ENCODE measurements around the gene RCOR1.

Gene RCOR1

DNA sequence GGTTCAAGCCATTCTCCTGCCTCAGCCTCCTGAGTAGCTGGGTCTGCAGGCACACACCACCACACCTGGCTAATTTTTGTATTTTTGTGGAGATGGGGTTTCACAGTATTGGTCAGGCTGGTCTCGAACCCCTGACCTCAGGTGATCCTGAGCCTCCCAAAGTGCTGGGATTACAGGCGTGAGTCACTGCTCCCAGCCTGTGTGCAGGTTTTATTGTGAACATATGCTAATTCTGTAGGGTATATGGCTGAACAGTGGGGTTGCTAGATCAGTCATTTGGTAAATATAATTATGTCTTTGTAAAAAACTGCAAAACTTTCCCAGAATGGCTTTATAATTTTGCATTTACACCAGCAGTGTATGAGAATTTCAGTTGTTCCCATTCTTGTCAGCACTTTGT lies 85.9 kb downstream of the RCOR1 start:
- TF ChIP-seq, protein P1, sequence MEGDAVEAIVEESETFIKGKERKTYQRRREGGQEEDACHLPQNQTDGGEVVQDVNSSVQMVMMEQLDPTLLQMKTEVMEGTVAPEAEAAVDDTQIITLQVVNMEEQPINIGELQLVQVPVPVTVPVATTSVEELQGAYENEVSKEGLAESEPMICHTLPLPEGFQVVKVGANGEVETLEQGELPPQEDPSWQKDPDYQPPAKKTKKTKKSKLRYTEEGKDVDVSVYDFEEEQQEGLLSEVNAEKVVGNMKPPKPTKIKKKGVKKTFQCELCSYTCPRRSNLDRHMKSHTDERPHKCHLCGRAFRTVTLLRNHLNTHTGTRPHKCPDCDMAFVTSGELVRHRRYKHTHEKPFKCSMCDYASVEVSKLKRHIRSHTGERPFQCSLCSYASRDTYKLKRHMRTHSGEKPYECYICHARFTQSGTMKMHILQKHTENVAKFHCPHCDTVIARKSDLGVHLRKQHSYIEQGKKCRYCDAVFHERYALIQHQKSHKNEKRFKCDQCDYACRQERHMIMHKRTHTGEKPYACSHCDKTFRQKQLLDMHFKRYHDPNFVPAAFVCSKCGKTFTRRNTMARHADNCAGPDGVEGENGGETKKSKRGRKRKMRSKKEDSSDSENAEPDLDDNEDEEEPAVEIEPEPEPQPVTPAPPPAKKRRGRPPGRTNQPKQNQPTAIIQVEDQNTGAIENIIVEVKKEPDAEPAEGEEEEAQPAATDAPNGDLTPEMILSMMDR (IDR thresholded peaks at IDR 0.05; ENCODE audit: low read length, missing control alignments): no peak
- H3K4me3 ChIP-seq (replicated peaks; ENCODE audit: low read depth, low read length): no peak overlapping the region
- no peak for DNase-seq (ENCODE audit: low read depth)

DNA sequence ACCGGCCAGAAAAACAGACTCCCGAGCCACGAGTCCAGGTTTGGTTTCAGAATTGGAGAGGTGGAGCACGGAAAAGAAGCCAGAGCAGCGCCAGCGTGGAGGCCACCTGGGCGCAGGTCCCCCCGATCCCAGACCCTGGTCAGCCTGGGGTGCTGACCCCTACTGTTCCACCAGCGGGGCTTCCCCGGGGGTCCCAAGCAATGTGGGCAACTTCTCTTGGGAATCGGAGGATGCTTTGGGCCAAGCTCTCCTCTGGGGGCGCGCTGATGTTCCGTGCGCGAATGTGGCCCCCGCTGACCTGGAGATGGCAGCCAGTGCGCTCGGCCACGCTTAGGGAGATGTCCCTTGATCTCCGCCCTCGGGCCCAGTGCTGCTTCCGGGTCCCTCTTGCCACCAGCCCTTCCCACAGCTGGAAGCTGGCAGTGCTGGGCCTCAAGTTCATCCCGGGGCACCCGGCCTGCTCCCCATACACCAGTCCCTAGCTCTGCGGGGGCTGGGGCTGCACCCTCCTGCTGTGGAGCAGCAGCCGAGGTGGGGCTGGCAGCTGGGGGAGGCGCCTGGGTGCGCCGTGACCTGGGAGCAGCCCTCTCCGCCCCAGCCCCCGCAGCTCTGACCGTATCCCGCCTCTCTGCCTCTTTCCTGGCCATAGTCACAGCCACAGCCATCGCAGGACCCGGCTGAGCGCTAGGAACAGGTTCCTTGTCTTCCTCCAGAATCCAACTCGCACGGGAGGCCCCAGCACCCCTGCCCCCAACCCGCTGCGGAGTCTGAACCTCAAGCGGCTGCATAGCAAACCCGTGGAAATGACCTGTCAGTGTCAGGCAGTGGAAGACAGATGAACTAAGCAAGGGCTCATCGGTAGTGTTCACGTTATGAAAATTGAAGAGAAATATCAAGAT lies 91.2 kb downstream of the RCOR1 start:
- TF ChIP-seq, protein P1 (IDR thresholded peaks at IDR 0.05; ENCODE audit: low read length, missing control alignments): no peak
- DNase-seq (ENCODE audit: low read depth): no peak
- no peak overlapping the region for H3K4me3 ChIP-seq (replicated peaks; ENCODE audit: low read depth, low read length)

DNA sequence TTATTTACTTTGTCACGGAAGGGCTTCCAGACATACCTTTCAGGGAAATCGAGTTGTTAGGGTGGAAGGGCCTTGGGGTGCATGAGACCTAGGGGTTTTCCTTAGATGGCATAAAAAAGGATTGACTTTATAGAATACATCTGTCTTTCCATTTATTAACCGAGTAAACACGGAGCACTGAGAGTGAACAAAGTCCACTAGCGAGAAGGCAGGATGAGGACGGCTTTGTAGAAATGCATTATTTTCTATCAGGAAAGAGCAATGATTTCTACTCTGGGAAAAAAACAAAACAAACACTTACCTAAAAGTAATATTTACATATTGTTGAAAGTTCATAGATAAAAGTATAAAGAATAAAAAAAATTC lies 91.8 kb downstream of the RCOR1 start:
- no peak for DNase-seq (ENCODE audit: low read depth)
- H3K4me3 ChIP-seq (replicated peaks; ENCODE audit: low read depth, low read length): no peak overlapping the region

DNA sequence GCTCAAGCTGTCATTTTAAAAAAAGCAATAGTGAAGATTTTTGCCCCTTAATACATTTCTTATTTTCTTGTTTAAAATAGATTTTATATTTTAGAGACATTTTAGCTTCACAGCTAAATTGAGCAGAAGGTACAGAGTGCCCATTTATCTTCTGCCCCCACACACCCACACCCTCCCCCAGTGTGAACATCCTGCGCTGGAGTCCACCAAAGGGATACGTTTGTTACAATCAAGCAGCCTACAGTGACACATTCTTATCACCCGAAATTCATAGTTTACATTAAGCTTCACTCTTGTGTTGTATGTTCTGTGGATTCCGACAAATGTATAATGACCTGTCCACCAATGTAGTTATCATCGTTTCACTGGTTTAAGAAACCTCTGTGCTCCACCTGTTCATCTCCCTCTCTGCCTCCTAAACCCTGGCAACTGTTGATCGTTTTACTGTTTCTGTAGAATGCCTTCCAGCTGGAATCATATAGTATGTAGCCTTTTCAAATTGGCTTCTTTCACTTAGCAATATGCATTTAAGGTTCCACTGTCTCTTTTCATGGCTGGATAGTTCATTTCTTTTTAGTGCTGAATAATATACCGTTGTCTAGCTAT lies 93.8 kb downstream of the RCOR1 start:
- DNase-seq (ENCODE audit: low read depth): no peak
- TF ChIP-seq, protein P1 (IDR thresholded peaks at IDR 0.05; ENCODE audit: low read length, missing control alignments): no peak
- no peak overlapping the region for H3K4me3 ChIP-seq (replicated peaks; ENCODE audit: low read depth, low read length)

More for the DNA sequence above, 91.8 kb downstream of the RCOR1 start:
- TF ChIP-seq, protein P1 (IDR thresholded peaks at IDR 0.05; ENCODE audit: low read length, missing control alignments): no peak

DNA sequence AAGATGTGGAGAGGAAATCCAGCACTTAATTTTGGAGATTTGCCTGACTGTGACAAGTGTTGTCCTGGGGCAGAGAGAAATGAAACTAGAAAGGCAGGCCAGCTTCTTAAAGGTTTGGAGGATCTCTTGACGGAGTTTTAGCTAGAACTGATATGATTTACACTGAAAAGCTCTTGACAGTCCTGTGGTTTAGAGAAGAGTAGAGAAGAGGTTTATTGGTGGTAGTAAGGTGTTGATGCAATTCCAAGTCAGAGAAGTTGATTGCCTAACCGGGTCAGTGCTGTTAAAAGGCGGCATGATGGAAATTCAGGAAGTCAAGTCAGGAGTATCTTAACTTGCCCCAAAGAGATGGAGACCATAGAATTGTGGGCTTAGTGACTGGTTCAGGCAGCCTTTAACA lies 95.8 kb downstream of the RCOR1 start:
- H3K4me3 ChIP-seq (replicated peaks; ENCODE audit: low read depth, low read length): no peak overlapping the region
- TF ChIP-seq, protein P1 (IDR thresholded peaks at IDR 0.05; ENCODE audit: low read length, missing control alignments): no peak
- DNase-seq (ENCODE audit: low read depth): no peak

DNA sequence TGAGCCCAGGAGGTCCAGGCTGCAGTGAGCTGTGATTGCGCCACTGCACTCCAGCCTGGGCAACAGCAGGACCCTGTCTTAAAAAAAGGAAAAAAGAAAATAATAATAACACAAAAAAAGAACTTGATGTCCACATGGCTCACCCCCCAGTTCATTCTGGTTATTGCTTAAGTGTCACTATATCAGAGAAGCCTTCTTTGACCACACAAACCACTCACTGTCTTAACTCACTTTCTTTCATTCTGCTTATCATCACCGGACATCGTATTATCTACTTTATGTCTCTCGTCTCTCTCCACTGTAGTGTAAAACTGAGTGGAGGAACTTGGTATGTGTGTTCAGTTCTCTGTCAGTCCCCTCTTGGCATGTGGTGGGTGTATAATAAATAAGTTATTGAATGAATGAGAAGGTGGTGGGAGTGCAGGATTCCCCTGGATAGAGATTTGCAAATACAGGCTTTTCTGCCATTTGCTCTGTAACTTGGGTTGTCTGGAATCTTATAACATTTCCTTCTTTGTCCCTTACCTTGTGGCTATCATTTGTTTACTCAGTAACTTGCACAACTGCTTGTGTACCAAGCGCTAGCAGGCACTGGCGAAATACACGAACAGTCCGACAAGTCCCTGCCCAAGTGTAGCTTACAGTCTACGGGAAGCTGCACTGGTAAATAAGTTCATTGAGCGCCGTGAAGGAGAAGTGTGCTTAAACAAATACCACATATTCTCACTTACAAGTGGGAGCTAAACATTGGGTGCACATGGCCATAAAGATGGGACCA lies 98.2 kb downstream of the RCOR1 start:
- TF ChIP-seq, protein P1 (IDR thresholded peaks at IDR 0.05; ENCODE audit: low read length, missing control alignments): no peak
- no peak for DNase-seq (ENCODE audit: low read depth)
- H3K4me3 ChIP-seq (replicated peaks; ENCODE audit: low read depth, low read length): no peak overlapping the region

Data from fibroblast of pulmonary artery (primary cell).